ENCODE results near the gene SPATA9. TPM values are rescaled to one million over a fixed set of nuclear protein-coding genes. Genes with fewer than 3 reads are reported as not detected.

Gene SPATA9
- total RNA-seq, 1 experiment from 2014 or later = 0.34 TPM

GRCh38 chr5:95610546-95610945 is 72.2 kb downstream of the SPATA9 start:
- BruUV-seq (replicated peaks) = no TSS peak
- ChIA-PET POLR2A (no interaction called here), CTCF (no interaction called here)
- Mint-ChIP-seq H3K4me3 (ENCODE audit: unreplicated experiment) (no peak overlapping the region), H3K27me3 (ENCODE audit: insufficient read depth, unreplicated experiment) (no peaks in the 10 kb centered on the region), H3K4me1 (ENCODE audit: low read depth, unreplicated experiment) (no peaks in the 10 kb centered on the region), H3K9me3 (ENCODE audit: unreplicated experiment) (peaks cover 13% of the 10 kb centered on the region), H3K27ac (ENCODE audit: unreplicated experiment) (no peak overlapping the region), H3K36me3 (ENCODE audit: insufficient read depth, unreplicated experiment) (peaks cover 1% of the 10 kb centered on the region)
- no peak for TF ChIP-seq CTCF (IDR thresholded peaks at IDR 0.05; ENCODE audit: insufficient read depth in 1 of 2, low read depth in 1 of 2, low read length in 1 of 2, severe bottlenecking in 1 of 2, unreplicated experiment in 1 of 2)
- H3K9me3 ChIP-seq = peaks cover 12% of the 10 kb centered on the region
- no peaks in the 10 kb centered on the region for H3K27me3 ChIP-seq (replicated peaks; ENCODE audit: control insufficient read depth, insufficient read depth, low read length)
- no peak overlapping the region for H3K4me3 ChIP-seq (ENCODE audit: low read depth, low read length)
- DNase-seq = no peak
- no peaks in the 10 kb centered on the region for H3K36me3 ChIP-seq (ENCODE audit: control insufficient read depth, insufficient read depth, low read length)
- intact Hi-C loops (cut with micrococcal nuclease; ENCODE audit: unreplicated experiment) = no loop called here
- H3K4me1 ChIP-seq = no peaks in the 10 kb centered on the region

GRCh38 chr5:95609711-95610110 is 73.1 kb downstream of the SPATA9 start:
- Histone ChIP-seq H3K36me3 (ENCODE audit: control insufficient read depth, insufficient read depth, low read length) (no peaks in the 10 kb centered on the region), H3K27me3 (replicated peaks; ENCODE audit: control insufficient read depth, insufficient read depth, low read length) (no peaks in the 10 kb centered on the region), H3K9me3 (peaks cover 12% of the 10 kb centered on the region), H3K4me1 (no peaks in the 10 kb centered on the region), H3K4me3 (ENCODE audit: low read depth, low read length) (no peak overlapping the region)
- intact Hi-C loops (cut with micrococcal nuclease; ENCODE audit: unreplicated experiment) = loop anchor here (5.0 kb wide), 1 partner anchor 52 kb away; the partner anchor contains the start of gene ARSK
- peaks cover 6% of the 10 kb centered on the region for H3K36me3 Mint-ChIP-seq (ENCODE audit: insufficient read depth, unreplicated experiment)
- peaks cover 13% of the 10 kb centered on the region for H3K9me3 Mint-ChIP-seq (ENCODE audit: unreplicated experiment)
- H3K4me3 Mint-ChIP-seq (ENCODE audit: unreplicated experiment) = no peak overlapping the region
- no peaks in the 10 kb centered on the region for H3K4me1 Mint-ChIP-seq (ENCODE audit: low read depth, unreplicated experiment)
- BruUV-seq (replicated peaks) = no TSS peak
- H3K27me3 Mint-ChIP-seq (ENCODE audit: insufficient read depth, unreplicated experiment) = no peaks in the 10 kb centered on the region
- CTCF ChIA-PET = no interaction called here
- no peak overlapping the region for H3K27ac Mint-ChIP-seq (ENCODE audit: unreplicated experiment)
- DNase-seq = no peak
- POLR2A ChIA-PET = interaction anchor here (0.6 kb wide), 1 partner anchor 9 kb away, joined by 14 read pairs; no protein-coding TSS in a partner anchor
- no peak for TF ChIP-seq CTCF (IDR thresholded peaks at IDR 0.05; ENCODE audit: insufficient read depth in 1 of 2, low read depth in 1 of 2, low read length in 1 of 2, severe bottlenecking in 1 of 2, unreplicated experiment in 1 of 2)

Other genes with a start within 250 kb of the SPATA9 start
- gene SKIC3, start 128.0 kb downstream of the SPATA9 start, total RNA-seq (2022) = 75.6 and 78.4 TPM in 2 replicates
- 5.0 and 5.5 TPM in 2 replicates for gene ARSK, start 127.9 kb downstream of the SPATA9 start, total RNA-seq (2022)
- gene GPR150, start 62.9 kb downstream of the SPATA9 start, total RNA-seq (2022) = 0.21 and 0.27 TPM in 2 replicates
- 1.6 and 2.4 TPM in 2 replicates for gene RFESD, start 36.2 kb downstream of the SPATA9 start, total RNA-seq (2022)
- gene RHOBTB3, start 48.3 kb upstream of the SPATA9 start, total RNA-seq (2022) = 85.6 and 88.5 TPM in 2 replicates
- 17.9 and 26.4 TPM in 2 replicates for gene GLRX, start 139.7 kb upstream of the SPATA9 start, total RNA-seq (2022)

All from Caco-2 (cell line).